B cell (primary cell): ENCODE data around the gene IWS1. TPM values are rescaled to one million over a fixed set of nuclear protein-coding genes. Genes with fewer than 3 reads are reported as not detected.
"Not testable (repeated sequence)": the region's sequence is repeated elsewhere in the genome, so short reads cannot be mapped to it uniquely, and the experiment has no call there.

Experiments
- ATAC-seq: fragments of 200-7000 bp; cut with Tn5 transposase; one replicate; pipeline ENCODE4 v1.10.0; 2021; ENCODE audit warnings: low read depth, mild to moderate bottlenecking, moderate number of reproducible peaks, moderate library complexity
- CTCF ChIA-PET: fragments of 350-600 bp; sonication (Branson Sonifier 250); formaldehyde crosslinking; loops from one replicate; lab custom pipeline; 2021; ENCODE audit warnings: antibody characterized with exemption, inconsistent platforms; lab: Charles Lee
- POLR2A ChIA-PET: fragments of 350-600 bp; sonication (Branson Sonifier 250); formaldehyde crosslinking; loops from one replicate; lab custom pipeline; 2021; ENCODE audit warnings: antibody characterized with exemption; lab: Charles Lee
- DNase-seq: peaks from one replicate; pipeline ENCODE4 v3.0.0; 2013
- H2AFZ ChIP-seq: 2 replicates; pipeline ENCODE4 v1.6.1; 2012; ENCODE audit warnings: mild to moderate bottlenecking, low read depth, low read length; ENCODE audit not compliant: insufficient read depth, poor library complexity, severe bottlenecking
- H3K27ac ChIP-seq, 2 donors: 1 replicate in 1 of 2; 2 replicates in 1 of 2; pipeline ENCODE4 v1.5.1; 2012 to 2013; ENCODE audit warnings: low read length in 2 of 2, mild to moderate bottlenecking in 2 of 2, moderate library complexity in 1 of 2
- H3K27me3 ChIP-seq, 4 experiments: fragments of 200-600 bp in 1 of 4; sonication (generic) in 1 of 4; replicated peaks in 1 of 4; 1 replicate in 2 of 4; 2 replicates in 2 of 4; pipeline versions ENCODE4 v1.6.1 to v1.7.0; 2013 to 2016; ENCODE audit warnings: low read length in 3 of 4, mild to moderate bottlenecking in 2 of 4, mixed read lengths in 1 of 4, moderate library complexity in 1 of 4; ENCODE audit not compliant: insufficient read depth in 4 of 4, control insufficient read depth in 3 of 4; ENCODE audit errors: control extremely low read depth in 1 of 4
- H3K36me3 ChIP-seq, 2 experiments: replicated peaks in 1 of 2; 1 replicate in 1 of 2; 2 replicates in 1 of 2; pipeline versions ENCODE4 v1.6.1 to v1.7.1; 2013; ENCODE audit warnings: low read length in 1 of 2; ENCODE audit not compliant: insufficient read depth in 2 of 2, control insufficient read depth in 1 of 2; ENCODE audit errors: control extremely low read depth in 1 of 2, extremely low read depth in 1 of 2
- H3K4me1 ChIP-seq, 2 donors: fragments of 200-600 bp in 1 of 2; sonication (generic) in 1 of 2; 1 replicate in 1 of 2; 2 replicates in 1 of 2; pipeline versions ENCODE4 v1.5.1 to v1.6.1; 2013 to 2017; ENCODE audit warnings: low read length in 2 of 2; ENCODE audit not compliant: control insufficient read depth in 2 of 2, insufficient read depth in 2 of 2
- H3K4me2 ChIP-seq: replicated peaks from 2 replicates; pipeline ENCODE3; 2012; ENCODE audit warnings: mild to moderate bottlenecking, low read depth, low read length; ENCODE audit not compliant: poor library complexity, severe bottlenecking
- H3K4me3 ChIP-seq, 5 experiments: fragments of 200-600 bp in 1 of 5; sonication (generic) in 1 of 5; 1 replicate in 3 of 5; 2 replicates in 2 of 5; pipeline versions ENCODE4 v1.5.1 to v1.7.0; 2011 to 2016; ENCODE audit warnings: low read length in 4 of 5, mild to moderate bottlenecking in 4 of 5, low read depth in 2 of 5, control low read depth in 1 of 5, moderate library complexity in 1 of 5; ENCODE audit not compliant: insufficient read depth in 1 of 5; ENCODE audit errors: control extremely low read depth in 1 of 5, extremely low read depth in 1 of 5
- H3K79me2 ChIP-seq: fragments of 200-600 bp; sonication (generic); one replicate; pipeline ENCODE4 v1.6.0; 2016; ENCODE audit warnings: low read length; ENCODE audit not compliant: control insufficient read depth, insufficient read depth
- H3K9ac ChIP-seq: fragments of 200-600 bp; sonication (generic); 2 replicates; pipeline ENCODE4 v1.6.1; 2017; ENCODE audit warnings: mild to moderate bottlenecking, low read length, moderate library complexity
- H3K9me3 ChIP-seq, 3 donors: one replicate each; pipeline versions ENCODE4 v1.6.1 to v1.7.1; 2013; ENCODE audit warnings: low read length in 2 of 3; ENCODE audit not compliant: control insufficient read depth in 2 of 3, insufficient read depth in 1 of 3; ENCODE audit errors: control extremely low read depth in 1 of 3
- H4K20me1 ChIP-seq: 2 replicates; pipeline ENCODE4 v1.6.0; 2012; ENCODE audit warnings: mild to moderate bottlenecking, low read length; ENCODE audit not compliant: insufficient read depth, control insufficient read depth, poor library complexity, severe bottlenecking
- H3K27ac Mint-ChIP-seq: one replicate; pipeline ENCODE4 v1.8.0; 2021; ENCODE audit warnings: mixed read lengths
- H3K27me3 Mint-ChIP-seq: one replicate; pipeline ENCODE4 v1.8.0; 2021; ENCODE audit warnings: mixed read lengths
- H3K4me1 Mint-ChIP-seq: one replicate; pipeline ENCODE4 v1.8.0; 2021; ENCODE audit warnings: mixed read lengths
- H3K4me3 Mint-ChIP-seq: one replicate; pipeline ENCODE4 v1.8.0; 2021; ENCODE audit warnings: mixed read lengths
- H3K9me3 Mint-ChIP-seq: one replicate; pipeline ENCODE4 v1.8.0; 2022; ENCODE audit warnings: mixed read lengths; ENCODE audit not compliant: insufficient read depth
- CTCF ChIP-seq: fragments of 200-600 bp; IDR thresholded peaks from one replicate; pipeline ENCODE4 v1.8.0; 2022; ENCODE audit warnings: antibody characterized with exemption, mild to moderate bottlenecking
- EZH2 ChIP-seq: IDR thresholded peaks from 2 replicates; pipeline ENCODE4 v1.6.1; 2012; ENCODE audit warnings: borderline replicate concordance, low read depth, mild to moderate bottlenecking, moderate library complexity, low read length; ENCODE audit not compliant: insufficient read depth, poor library complexity, severe bottlenecking
- WGBS: methylation state at CpG from one replicate; pipeline ENCODE4 v1.1.5; 2013; ENCODE audit warnings: missing lambda C conversion rate; ENCODE audit not compliant: insufficient coverage; 5-methylcytosine and 5-hydroxymethylcytosine counted together
- intact Hi-C: fragments of 100-400 bp; cut with micrococcal nuclease; formaldehyde crosslinking; loops from one replicate; pipeline ENCODE4 v1.10.0; 2022
- polyA plus RNA-seq: library from polyadenylated mRNA; depleted of rRNA; stranded (reverse); fragments of >200 nt; gene quantifications from 2 replicates; pipeline ENCODE4 v1.2.3, GENCODE V29; 2012
- total RNA-seq, 2 donors: library from RNA; stranded (reverse); fragments of 120-200 nt in 1 of 2; gene quantifications; 1 replicate in 1 of 2; 2 replicates in 1 of 2; pipeline versions ENCODE4 v1.2.3 to v1.2.4, GENCODE V29; 2013 to 2022

The IWS1 gene
- total and polyA plus RNA-seq, 2 donors (not counting 1 experiment from before 2014, with no cell fraction given): 22.5 to 45.9 TPM

- peak overlapping the region; percentile 67 to 98 (median 84) for H3K4me3 ChIP-seq
- peaks cover 17 to 21% of the 10 kb centered on the region in 2 donors for H3K4me1 ChIP-seq
- H3K27ac Mint-ChIP-seq: peak overlapping the region; percentile 98
- peak overlapping the region; percentile 95 to 98 for H3K27ac ChIP-seq
- no peaks in the 10 kb centered on the region for H3K27me3 ChIP-seq
- H3K9me3 ChIP-seq: peaks cover 0 to 5% (median 0%) of the 10 kb centered on the region in 3 donors
- peak overlapping the region; percentile 99 for H3K4me3 Mint-ChIP-seq
- H4K20me1 ChIP-seq: no peaks in the 10 kb centered on the region
- peak overlapping the region; percentile 82 for H3K4me2 ChIP-seq
- peaks cover 57% of the 10 kb centered on the region for H3K79me2 ChIP-seq
- H3K4me1 Mint-ChIP-seq: peaks cover 36% of the 10 kb centered on the region
- peak overlapping the region; percentile 89 for H2AFZ ChIP-seq
- WGBS: 0% methylated on average over 19 of the region's 19 CpGs
- H3K9ac ChIP-seq: peak overlapping the region; percentile 91
- ATAC-seq (no peak), DNase-seq (no peak)
- ChIA-PET CTCF (interaction anchor here (1.1 to 1.8 kb wide), 3 partner anchors 66 to 114 kb away, joined by 3 to 6 read pairs (median 6); no protein-coding TSS in a partner anchor), POLR2A (interaction anchor here (1.3 kb wide), 1 partner anchor 150 kb away, joined by 3 read pairs; no protein-coding TSS in a partner anchor)
- TF ChIP-seq EZH2: no peak
- no peak for TF ChIP-seq CTCF
- H3K9me3 Mint-ChIP-seq: peaks cover 3% of the 10 kb centered on the region
- intact Hi-C loops: loop anchor here (1.0 to 5.0 kb wide), 12 partner anchors 53 to 566 kb away; partner anchors contain the start of genes ERCC3, GPR17, MAP3K2 and POLR2D
- H3K27me3 Mint-ChIP-seq: no peaks in the 10 kb centered on the region
- peaks cover 2 to 21% of the 10 kb centered on the region in 2 experiments for H3K36me3 ChIP-seq
Observed at GRCh38 chr2:127525691-127526131, 578 bp downstream of the IWS1 start.

- 60% methylated on average over 1 of the region's 7 CpGs for WGBS
- ATAC-seq, DNase-seq, H2AFZ ChIP-seq, H3K4me2 ChIP-seq, CTCF ChIA-PET, H3K27me3 Mint-ChIP-seq, H3K9me3 ChIP-seq, intact Hi-C loops, H3K27me3 ChIP-seq, H3K9ac ChIP-seq, H3K4me3 ChIP-seq, H3K27ac ChIP-seq, POLR2A ChIA-PET, H3K9me3 Mint-ChIP-seq: not testable (repeated sequence)
- H3K27ac Mint-ChIP-seq: peak overlapping the region; percentile 37
- Histone ChIP-seq H4K20me1 (peaks cover 11% of the 10 kb centered on the region), H3K79me2 (peaks cover 71% of the 10 kb centered on the region), H3K36me3 (peaks cover 6 to 32% of the 10 kb centered on the region in 2 experiments), H3K4me1 (peaks cover 17 to 21% of the 10 kb centered on the region in 2 donors)
- H3K4me3 Mint-ChIP-seq: peak overlapping the region; percentile 36
- H3K4me1 Mint-ChIP-seq: peaks cover 38% of the 10 kb centered on the region
Observed at GRCh38 chr2:127524198-127524834, 2.0 kb downstream of the IWS1 start.
